ENCODE measurements around the gene MRPS14.

Gene MRPS14

GRCh38 chr1:175000697-175001187 is 22.5 kb downstream of the MRPS14 start:
- H3K27ac ChIP-seq, result peak overlapping the region; percentile 98
- TF ChIP-seq, protein P1, sequence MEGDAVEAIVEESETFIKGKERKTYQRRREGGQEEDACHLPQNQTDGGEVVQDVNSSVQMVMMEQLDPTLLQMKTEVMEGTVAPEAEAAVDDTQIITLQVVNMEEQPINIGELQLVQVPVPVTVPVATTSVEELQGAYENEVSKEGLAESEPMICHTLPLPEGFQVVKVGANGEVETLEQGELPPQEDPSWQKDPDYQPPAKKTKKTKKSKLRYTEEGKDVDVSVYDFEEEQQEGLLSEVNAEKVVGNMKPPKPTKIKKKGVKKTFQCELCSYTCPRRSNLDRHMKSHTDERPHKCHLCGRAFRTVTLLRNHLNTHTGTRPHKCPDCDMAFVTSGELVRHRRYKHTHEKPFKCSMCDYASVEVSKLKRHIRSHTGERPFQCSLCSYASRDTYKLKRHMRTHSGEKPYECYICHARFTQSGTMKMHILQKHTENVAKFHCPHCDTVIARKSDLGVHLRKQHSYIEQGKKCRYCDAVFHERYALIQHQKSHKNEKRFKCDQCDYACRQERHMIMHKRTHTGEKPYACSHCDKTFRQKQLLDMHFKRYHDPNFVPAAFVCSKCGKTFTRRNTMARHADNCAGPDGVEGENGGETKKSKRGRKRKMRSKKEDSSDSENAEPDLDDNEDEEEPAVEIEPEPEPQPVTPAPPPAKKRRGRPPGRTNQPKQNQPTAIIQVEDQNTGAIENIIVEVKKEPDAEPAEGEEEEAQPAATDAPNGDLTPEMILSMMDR (conservative IDR thresholded peaks at IDR 0.05), result no peak
- TF ChIP-seq ZFX (IDR thresholded peaks at IDR 0.05), result no peak

DNA sequence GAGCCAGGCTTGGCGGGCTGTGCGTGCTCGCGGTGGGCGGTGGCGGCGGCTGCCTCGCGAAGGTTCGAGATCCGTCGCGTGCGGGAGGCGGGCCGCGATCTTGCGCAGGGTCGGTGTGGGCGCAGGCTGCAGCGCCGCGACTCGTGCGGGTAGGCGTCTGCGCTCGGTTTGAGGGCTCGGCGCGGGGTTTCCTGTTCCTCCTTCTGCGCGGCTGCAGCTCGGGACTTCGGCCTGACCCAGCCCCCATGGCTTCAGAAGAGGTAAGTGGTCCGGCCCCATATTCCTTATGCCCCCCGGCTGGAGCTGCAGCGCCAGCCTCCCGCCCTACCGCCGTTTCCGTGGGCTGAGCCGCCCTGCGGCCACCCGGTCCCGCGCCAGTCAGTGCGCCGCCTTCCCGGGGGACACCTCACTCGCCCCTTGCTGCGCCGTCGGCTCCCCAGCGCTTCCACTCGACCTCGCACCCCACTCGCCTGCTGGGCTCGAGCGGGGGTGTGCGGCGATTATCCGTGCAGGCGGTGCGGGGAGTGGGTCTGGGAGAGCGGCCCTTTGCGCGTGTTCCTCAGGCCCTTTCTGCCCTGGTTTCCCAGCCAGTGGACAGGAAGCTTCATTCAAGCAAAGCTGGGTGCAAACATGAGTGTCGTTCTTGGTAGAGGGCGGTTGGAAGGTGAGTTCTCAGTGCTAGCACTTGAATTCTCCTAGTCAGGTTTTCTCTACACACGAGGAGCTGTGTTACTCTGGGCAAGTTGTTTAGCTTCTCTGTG is 23.1 kb downstream of the MRPS14 start, which contains the start of gene CACYBP:
TSS of gene CACYBP (plus strand) at position 12 of the 761 bp plus-strand sequence. CDS start at position 246, 234 bp downstream.
- TF ChIP-seq, protein P1 (conservative IDR thresholded peaks at IDR 0.05), result no peak
- peak; percentile 58; the same call in 1 of the 2 replicates for TF ChIP-seq ZFX (IDR thresholded peaks at IDR 0.05)

DNA sequence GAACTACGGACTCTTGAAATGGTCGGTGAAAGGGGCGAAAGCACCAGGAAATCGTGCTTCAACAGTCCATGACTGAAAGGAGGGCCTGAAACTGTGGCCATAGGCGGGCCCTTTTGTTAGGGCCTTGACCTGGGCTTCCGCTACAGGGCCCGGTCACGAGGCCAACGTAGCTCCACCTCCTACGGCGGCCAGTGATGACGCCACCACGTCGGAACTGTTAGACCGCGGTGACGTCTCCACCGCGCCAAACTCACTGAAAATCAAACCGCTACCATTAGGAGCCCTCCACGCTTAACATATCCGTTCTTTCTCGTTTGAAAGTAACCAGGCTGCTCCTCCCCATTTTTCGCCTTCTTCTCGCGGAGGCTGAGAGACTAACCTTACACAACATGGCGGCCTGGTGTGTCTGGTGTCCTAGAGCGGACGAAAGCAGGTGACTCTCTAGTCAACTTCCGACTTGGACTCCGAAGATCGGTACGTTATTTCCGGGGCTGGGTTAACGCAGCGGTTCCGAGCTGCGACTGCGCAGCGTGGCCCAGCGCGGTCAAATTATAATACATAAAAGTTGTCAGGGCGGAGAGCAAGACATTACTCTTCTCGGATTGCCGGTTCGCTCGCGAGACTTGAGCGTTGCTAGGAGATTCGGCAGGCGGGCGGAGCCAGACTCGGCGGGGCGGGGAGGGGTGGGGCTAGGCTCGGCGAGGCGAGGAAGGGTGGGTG is 23.8 kb downstream of the MRPS14 start:
- TF ChIP-seq, protein P1 (conservative IDR thresholded peaks at IDR 0.05), result no peak
- TF ChIP-seq ZFX (IDR thresholded peaks at IDR 0.05), result peak; percentile 81
- peak overlapping the region; percentile 98 for H3K27ac ChIP-seq

More for the DNA sequence above, 23.1 kb downstream of the MRPS14 start, which contains the start of gene CACYBP:
- H3K27ac ChIP-seq, result peak within 1 kb of the TSS; percentile 98

- TF ChIP-seq, protein P1 (conservative IDR thresholded peaks at IDR 0.05), result peak; percentile 89
- TF ChIP-seq ZFX (IDR thresholded peaks at IDR 0.05), result no peak
Observed at GRCh38 chr1:174998569-174999215, 24.5 kb downstream of the MRPS14 start.

GRCh38 chr1:174997041-174997440 is 26.2 kb downstream of the MRPS14 start:
- no peak overlapping the region for H3K27ac ChIP-seq
- no peak for TF ChIP-seq ZFX (IDR thresholded peaks at IDR 0.05)
- TF ChIP-seq, protein P1 (conservative IDR thresholded peaks at IDR 0.05), result no peak

More at GRCh38 chr1:174998569-174999215, 24.5 kb downstream of the MRPS14 start:
- H3K27ac ChIP-seq, result peak overlapping the region; percentile 98

- H3K27ac ChIP-seq, result no peak overlapping the region
- no peak for TF ChIP-seq ZFX (IDR thresholded peaks at IDR 0.05)
- TF ChIP-seq, protein P1 (conservative IDR thresholded peaks at IDR 0.05), result no peak
Observed at GRCh38 chr1:174996476-174996875, 26.7 kb downstream of the MRPS14 start.

All from C4-2B (cell line).